Hippocampal formation (tissue), 2 donors: ENCODE results near the gene PSME4.
A peak's percentile ranks its signal among the peaks of the same experiment; 100 is the strongest.
"Not testable (repeated sequence)": the region's sequence is repeated elsewhere in the genome, so short reads cannot be mapped to it uniquely, and the experiment has no call there.

ENCODE experiments used
- DNase-seq, 2 donors: peaks; one replicate each; lab custom pipeline; 2025; lab: John Stamatoyannopoulos, UW

PSME4 gene

GRCh38 chr2:53886406-53887280 is 84.2 kb downstream of the PSME4 start:
- no peak for DNase-seq

DNA sequence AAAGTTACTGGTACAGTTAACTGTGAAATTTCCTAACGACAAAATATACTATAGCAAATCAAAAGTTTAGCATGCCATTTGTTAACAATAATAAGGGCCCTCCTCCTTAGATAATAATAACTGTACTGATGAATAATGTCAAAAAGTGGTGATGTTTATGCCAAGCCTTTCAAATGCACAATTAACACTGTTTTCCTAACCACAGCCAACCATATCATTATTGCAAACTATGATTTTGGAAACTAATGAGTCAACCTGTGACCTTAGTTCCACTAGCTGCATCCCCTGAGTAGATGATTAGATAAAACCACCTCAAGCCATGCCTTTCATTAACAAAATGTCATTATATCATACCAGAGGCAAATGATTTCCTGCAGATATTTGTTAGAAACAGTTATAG is 85.9 kb downstream of the PSME4 start:
- DNase-seq, result no peak

DNA sequence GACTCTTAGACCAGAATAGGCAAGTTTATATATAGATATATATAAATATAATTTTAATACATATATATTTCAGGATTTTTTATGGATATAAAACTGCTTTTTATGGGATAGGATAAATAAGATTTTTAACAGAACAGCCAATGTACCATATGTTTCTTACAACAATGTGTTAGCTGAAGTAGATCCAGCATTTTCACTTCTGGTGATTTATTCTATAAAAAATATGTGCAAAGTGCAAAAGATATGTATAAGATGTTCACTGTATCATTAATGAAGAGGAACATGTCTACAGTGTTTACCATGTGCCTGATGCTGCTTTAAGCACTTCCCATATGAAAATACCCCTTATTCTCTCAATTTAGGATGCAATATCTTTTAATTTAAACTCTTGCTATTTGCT is 88.8 kb downstream of the PSME4 start:
- no peak for DNase-seq

DNA sequence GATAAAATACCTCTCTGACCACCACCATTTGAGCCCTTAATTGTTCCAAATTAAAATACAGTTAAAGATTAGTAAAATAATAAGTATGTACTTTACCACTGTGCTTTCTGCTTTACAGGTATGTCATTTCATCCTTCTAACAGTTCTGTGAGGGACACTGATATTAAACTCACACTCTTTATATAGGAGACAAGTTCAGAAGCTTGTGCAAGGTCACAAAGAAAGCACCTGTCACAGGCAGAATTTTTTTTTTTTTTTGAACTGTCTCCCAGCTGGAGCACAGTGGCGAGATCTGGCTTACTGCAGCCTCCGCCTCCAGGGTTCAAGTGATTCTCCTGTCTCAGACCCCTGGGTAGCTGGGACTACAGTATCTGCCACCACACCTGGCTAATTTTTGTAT is 89.4 kb downstream of the PSME4 start:
- DNase-seq, result no peak

DNA sequence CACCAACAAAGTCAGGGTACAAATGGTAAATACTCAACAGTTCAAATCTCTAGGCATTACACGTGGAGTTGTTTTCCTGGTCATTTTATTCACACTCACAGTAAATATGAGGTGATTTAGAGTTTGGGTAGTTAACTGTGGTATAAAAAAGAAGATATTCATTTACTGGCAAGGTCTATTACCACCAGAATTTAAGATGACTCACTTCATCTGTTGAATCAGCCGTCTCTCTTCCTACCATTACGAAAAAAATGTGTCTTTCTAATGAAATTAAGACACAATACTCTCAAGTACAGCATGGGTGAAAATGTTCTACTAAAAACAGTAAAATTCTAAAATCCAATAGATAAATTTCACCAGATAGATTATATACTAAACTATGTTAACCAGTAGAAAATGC is 90.0 kb downstream of the PSME4 start:
- DNase-seq, result no peak

GRCh38 chr2:53877556-53877955 is 93.2 kb downstream of the PSME4 start:
- no peak for DNase-seq

DNA sequence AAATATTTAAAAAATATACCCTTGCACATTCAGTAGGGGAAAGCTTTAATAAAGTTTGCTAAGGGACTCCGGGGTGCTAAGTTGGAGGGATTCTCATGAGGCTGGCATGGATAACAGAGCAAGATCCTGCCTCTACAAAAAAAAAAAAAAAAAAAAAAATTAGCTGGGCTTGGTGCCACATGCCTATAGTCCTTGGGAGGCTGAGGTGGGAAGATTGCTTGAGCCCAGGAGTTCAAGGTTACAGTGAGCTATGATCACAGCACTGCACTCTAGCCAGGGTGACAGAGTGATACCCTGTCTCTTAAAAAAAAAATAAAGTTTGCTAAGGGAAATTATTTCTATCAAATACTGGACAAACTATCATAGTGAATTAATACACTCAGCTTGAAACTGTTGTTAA is 93.7 kb downstream of the PSME4 start:
- no peak for DNase-seq

- DNase-seq, result no peak
Observed at GRCh38 chr2:53874401-53874950, 96.3 kb downstream of the PSME4 start.

GRCh38 chr2:53867773-53868172 is 103.0 kb downstream of the PSME4 start:
- no peak for DNase-seq

- no peak for DNase-seq
Observed at GRCh38 chr2:53867169-53867568, 103.6 kb downstream of the PSME4 start.

DNA sequence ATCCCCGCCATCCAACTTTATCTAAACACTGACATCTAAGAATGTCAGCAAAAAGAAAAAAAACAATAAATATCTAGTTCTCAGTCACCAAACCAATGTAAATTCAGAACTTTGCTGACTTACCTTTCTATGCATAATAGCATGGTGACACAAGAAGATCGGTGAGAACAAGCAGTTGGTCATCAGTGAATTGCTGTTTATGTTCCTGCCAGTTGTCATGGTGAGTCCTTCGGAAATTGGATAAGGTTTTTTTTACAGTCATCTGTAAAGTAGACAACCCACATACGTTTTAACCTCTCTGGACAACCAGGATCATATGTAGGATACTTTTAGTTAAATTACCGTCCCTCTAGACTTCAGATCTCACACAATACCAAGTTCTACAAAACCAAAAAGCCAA is 104.8 kb downstream of the PSME4 start:
- no peak for DNase-seq

GRCh38 chr2:53865264-53865663 is 105.5 kb downstream of the PSME4 start:
- no peak for DNase-seq

GRCh38 chr2:53863538-53864227 is 107.1 kb downstream of the PSME4 start:
- DNase-seq, result no peak

GRCh38 chr2:53861824-53862223 is 109.0 kb downstream of the PSME4 start:
- no peak for DNase-seq

GRCh38 chr2:53859206-53860181 is 111.3 kb downstream of the PSME4 start, which contains the start of gene GPR75:
Gene GPR75 (minus strand): TSS chr2:53859967. CDS start chr2:53854756, 5,211 bp downstream.
- DNase-seq, result peak; percentile 29 to 67

GRCh38 chr2:53856272-53856671 is 114.5 kb downstream of the PSME4 start:
- no peak for DNase-seq

- DNase-seq, result no peak
Observed at GRCh38 chr2:53854678-53855077, 116.1 kb downstream of the PSME4 start.

GRCh38 chr2:53852532-53852931 is 118.3 kb downstream of the PSME4 start:
- no peak for DNase-seq

- not testable (repeated sequence) for DNase-seq
Observed at GRCh38 chr2:53851052-53851757, 119.6 kb downstream of the PSME4 start.

DNA sequence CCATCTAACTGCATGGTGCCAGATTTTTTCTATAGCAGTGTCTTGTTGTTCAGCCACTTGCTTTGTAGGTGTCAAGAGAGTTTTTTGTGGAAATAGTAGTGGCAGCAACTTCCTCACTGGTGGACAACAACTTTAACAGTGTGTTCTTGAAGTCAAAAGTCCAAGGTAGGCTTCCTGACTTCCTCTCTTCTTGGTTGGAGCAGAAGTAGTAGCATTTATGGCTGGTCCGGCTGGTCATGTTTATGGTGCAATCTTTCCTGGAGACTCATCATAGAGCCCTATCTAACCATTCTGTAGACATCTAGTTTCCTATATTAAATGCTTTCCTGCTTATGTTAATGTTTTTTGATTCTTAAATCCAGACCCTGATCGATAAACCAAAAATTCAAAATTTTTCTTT is 122.7 kb downstream of the PSME4 start:
- no peak for DNase-seq

GRCh38 chr2:53843595-53843994 is 127.2 kb downstream of the PSME4 start:
- DNase-seq, result no peak
